A673 (cell line): Measurements from ENCODE around the gene CDKAL1. TPM values are rescaled to one million over a fixed set of nuclear protein-coding genes. Genes with fewer than 3 reads are reported as not detected.
A peak's percentile ranks its signal among the peaks of the same experiment; 100 is the strongest.

ENCODE experiments used
- BruUV-seq: library from RNA; stranded (reverse); fragments of 400-500 nt; replicated peaks from 2 replicates; lab custom pipeline; 2021; lab: Mats Ljungman, UMichigan
- CTCF ChIA-PET: fragments of 300-600 bp; sonication (Branson Sonifier 250); formaldehyde crosslinking; loops from one replicate; lab custom pipeline; 2022; ENCODE audit warnings: antibody characterized with exemption; lab: Charles Lee
- POLR2A ChIA-PET: fragments of 300-600 bp; sonication (Branson Sonifier 250); formaldehyde crosslinking; loops from one replicate; lab custom pipeline; 2022; ENCODE audit warnings: antibody characterized with exemption; ENCODE audit not compliant: low non-redundant PET; lab: Charles Lee
- DNase-seq: peaks from one replicate; pipeline ENCODE4 v3.0.0-alpha.2; 2015; ENCODE audit warnings: low spot score
- H3K27ac ChIP-seq: fragments of 200-600 bp; sonication (generic); 2 replicates; pipeline ENCODE4 v1.5.1; 2016; ENCODE audit warnings: mixed run types, low read depth, mild to moderate bottlenecking, mixed read lengths, antibody characterized with exemption, low read length; ENCODE audit not compliant: poor library complexity, severe bottlenecking
- H3K27me3 ChIP-seq: fragments of 200-600 bp; sonication (generic); replicated peaks from 2 replicates; pipeline ENCODE4 v1.6.1; 2017; ENCODE audit warnings: mixed run types, low read depth, mild to moderate bottlenecking, mixed read lengths, antibody characterized with exemption, low read length; ENCODE audit not compliant: insufficient read depth, poor library complexity
- H3K36me3 ChIP-seq: fragments of 200-600 bp; sonication (generic); 2 replicates; pipeline ENCODE4 v1.6.1; 2016; ENCODE audit warnings: mixed run types, mild to moderate bottlenecking, mixed read lengths, antibody characterized with exemption, low read length; ENCODE audit not compliant: insufficient read depth, poor library complexity, severe bottlenecking
- H3K4me1 ChIP-seq: fragments of 200-600 bp; sonication (generic); 2 replicates; pipeline ENCODE4 v1.6.1; 2017; ENCODE audit warnings: mixed run types, mild to moderate bottlenecking, mixed read lengths, antibody characterized with exemption, low read length; ENCODE audit not compliant: insufficient read depth, poor library complexity, severe bottlenecking
- H3K4me3 ChIP-seq: fragments of 200-600 bp; sonication (generic); 2 replicates; pipeline ENCODE4 v1.5.1; 2016; ENCODE audit warnings: low read depth, mixed run types, mild to moderate bottlenecking, mixed read lengths, low read length; ENCODE audit not compliant: poor library complexity, severe bottlenecking
- H3K9me3 ChIP-seq: fragments of 200-600 bp; sonication (generic); 2 replicates; pipeline ENCODE4 v1.6.1; 2016; ENCODE audit warnings: mixed run types, low read depth, mild to moderate bottlenecking, mixed read lengths, antibody characterized with exemption, low read length; ENCODE audit not compliant: poor library complexity, severe bottlenecking
- CTCF ChIP-seq: fragments of 300-800, 200-600 bp; sonication (generic); conservative IDR thresholded peaks from 2 replicates; pipeline ENCODE4 v1.5.1; 2017; ENCODE audit warnings: low read depth, mild to moderate bottlenecking, antibody characterized with exemption, low read length, moderate library complexity, mixed read lengths
- EZH2 ChIP-seq: fragments of 200-600 bp; sonication (generic); IDR thresholded peaks from 2 replicates; pipeline ENCODE4 v1.6.1; 2017; ENCODE audit warnings: borderline replicate concordance, low read depth, mild to moderate bottlenecking, mixed read lengths, antibody characterized with exemption, low read length; ENCODE audit not compliant: poor library complexity, severe bottlenecking
- intact Hi-C: fragments of 100-400 bp; cut with micrococcal nuclease; formaldehyde crosslinking; loops from one replicate; pipeline ENCODE4 v1.10.0; 2022; ENCODE audit not compliant: unreplicated experiment
- total RNA-seq: library from RNA; stranded (reverse); gene quantifications from 2 replicates; pipeline ENCODE4 v1.2.3, GENCODE V29; 2021

CDKAL1 gene
- total RNA-seq, 1 experiment from 2014 or later, result 35.5 TPM

GRCh38 chr6:20876036-20876435 lies 341.8 kb downstream of the CDKAL1 start:
- Histone ChIP-seq H3K4me1 (peaks cover 30% of the 10 kb centered on the region), H3K27me3 (no peaks in the 10 kb centered on the region), H3K4me3 (no peak overlapping the region), H3K9me3 (no peaks in the 10 kb centered on the region), H3K36me3 (no peaks in the 10 kb centered on the region), H3K27ac (peak overlapping the region; percentile 37)
- ChIA-PET CTCF (interaction anchor here (0.7 to 1.0 kb wide), 2 partner anchors 711 to 713 kb away, joined by 4 to 8 read pairs; no protein-coding TSS in a partner anchor), POLR2A (no interaction called here)
- TF ChIP-seq EZH2, result no peak
- no peak for TF ChIP-seq CTCF
- BruUV-seq, result no TSS peak
- intact Hi-C loops, result loop anchor here (10.0 kb wide), 2 partner anchors 121 to 309 kb away; no protein-coding TSS in a partner anchor
- DNase-seq, result peak; percentile 86

GRCh38 chr6:20876561-20876960 lies 342.3 kb downstream of the CDKAL1 start:
- BruUV-seq, result TSS peak; percentile 80
- POLR2A ChIA-PET, result no interaction called here
- intact Hi-C loops, result loop anchor here (10.0 kb wide), 2 partner anchors 122 to 308 kb away; no protein-coding TSS in a partner anchor
- H3K9me3 ChIP-seq, result no peaks in the 10 kb centered on the region
- H3K27me3 ChIP-seq, result no peaks in the 10 kb centered on the region
- H3K4me1 ChIP-seq, result peaks cover 30% of the 10 kb centered on the region
- DNase-seq, result no peak
- no peaks in the 10 kb centered on the region for H3K36me3 ChIP-seq
- CTCF ChIA-PET, result interaction anchor here (1.0 kb wide), 1 partner anchor 712 kb away, joined by 8 read pairs; no protein-coding TSS in a partner anchor
- TF ChIP-seq CTCF, result no peak
- no peak for TF ChIP-seq EZH2
- peak overlapping the region; percentile 13 for H3K27ac ChIP-seq
- H3K4me3 ChIP-seq, result no peak overlapping the region

- TF ChIP-seq CTCF (no peak), EZH2 (no peak)
- CTCF ChIA-PET, result no interaction called here
- Histone ChIP-seq H3K27ac (no peak overlapping the region), H3K27me3 (no peaks in the 10 kb centered on the region), H3K36me3 (no peaks in the 10 kb centered on the region), H3K4me3 (no peak overlapping the region), H3K4me1 (peaks cover 30% of the 10 kb centered on the region), H3K9me3 (no peaks in the 10 kb centered on the region)
- intact Hi-C loops, result loop anchor here (10.0 kb wide), 2 partner anchors 122 to 308 kb away; no protein-coding TSS in a partner anchor
- POLR2A ChIA-PET, result no interaction called here
- peak; percentile 17 for DNase-seq
- no TSS peak for BruUV-seq
Measured at GRCh38 chr6:20877008-20877937, 343.0 kb downstream of the CDKAL1 start.
